Measurements from ENCODE around the gene KCNIP4. TPM values are rescaled to one million over a fixed set of nuclear protein-coding genes. Genes with fewer than 3 reads are reported as not detected.

KCNIP4 gene
- total RNA-seq, 1 donor = 1.7 TPM

GRCh38 chr4:21726255-21726815 is 222.2 kb downstream of the KCNIP4 start:
- TF ChIP-seq CTCF (IDR thresholded peaks at IDR 0.05; ENCODE audit: insufficient read depth, low read length) = no peak
- DNase-seq (ENCODE audit: low read depth) = peak; percentile 35
- no peak overlapping the region for H3K4me3 ChIP-seq (ENCODE audit: low read depth, low read length)

- DNase-seq (ENCODE audit: low read depth) = no peak
- TF ChIP-seq CTCF (IDR thresholded peaks at IDR 0.05; ENCODE audit: insufficient read depth, low read length) = no peak
- no peak overlapping the region for H3K4me3 ChIP-seq (ENCODE audit: low read depth, low read length)
Measured at GRCh38 chr4:21722157-21722839, 226.3 kb downstream of the KCNIP4 start.

GRCh38 chr4:21716531-21716930 is 232.0 kb downstream of the KCNIP4 start:
- no peak for DNase-seq (ENCODE audit: low read depth)
- TF ChIP-seq CTCF (IDR thresholded peaks at IDR 0.05; ENCODE audit: insufficient read depth, low read length) = no peak
- H3K4me3 ChIP-seq (ENCODE audit: low read depth, low read length) = no peak overlapping the region

- no peak for TF ChIP-seq CTCF (IDR thresholded peaks at IDR 0.05; ENCODE audit: insufficient read depth, low read length)
- no peak for DNase-seq (ENCODE audit: low read depth)
- no peak overlapping the region for H3K4me3 ChIP-seq (ENCODE audit: low read depth, low read length)
Measured at GRCh38 chr4:21710179-21710835, 238.3 kb downstream of the KCNIP4 start.

GRCh38 chr4:21709761-21710160 is 238.8 kb downstream of the KCNIP4 start:
- no peak for DNase-seq (ENCODE audit: low read depth)
- TF ChIP-seq CTCF (IDR thresholded peaks at IDR 0.05; ENCODE audit: insufficient read depth, low read length) = no peak
- H3K4me3 ChIP-seq (ENCODE audit: low read depth, low read length) = no peak overlapping the region

GRCh38 chr4:21709031-21709430 is 239.5 kb downstream of the KCNIP4 start:
- no peak for TF ChIP-seq CTCF (IDR thresholded peaks at IDR 0.05; ENCODE audit: insufficient read depth, low read length)
- DNase-seq (ENCODE audit: low read depth) = no peak

More at GRCh38 chr4:21709031-21709430, 239.5 kb downstream of the KCNIP4 start:
- H3K4me3 ChIP-seq (ENCODE audit: low read depth, low read length) = no peak overlapping the region
